HG02678 (cell line): ENCODE results near the gene TMOD2.
A peak's percentile ranks its signal among the peaks of the same experiment; 100 is the strongest.

Source experiments
- ATAC-seq: cut with Tn5 transposase; IDR thresholded peaks from one replicate; pipeline ENCODE4 v1.9.1; 2021; ENCODE audit warnings: mild to moderate bottlenecking, moderate library complexity; ENCODE audit not compliant: unreplicated experiment

The TMOD2 gene

DNA sequence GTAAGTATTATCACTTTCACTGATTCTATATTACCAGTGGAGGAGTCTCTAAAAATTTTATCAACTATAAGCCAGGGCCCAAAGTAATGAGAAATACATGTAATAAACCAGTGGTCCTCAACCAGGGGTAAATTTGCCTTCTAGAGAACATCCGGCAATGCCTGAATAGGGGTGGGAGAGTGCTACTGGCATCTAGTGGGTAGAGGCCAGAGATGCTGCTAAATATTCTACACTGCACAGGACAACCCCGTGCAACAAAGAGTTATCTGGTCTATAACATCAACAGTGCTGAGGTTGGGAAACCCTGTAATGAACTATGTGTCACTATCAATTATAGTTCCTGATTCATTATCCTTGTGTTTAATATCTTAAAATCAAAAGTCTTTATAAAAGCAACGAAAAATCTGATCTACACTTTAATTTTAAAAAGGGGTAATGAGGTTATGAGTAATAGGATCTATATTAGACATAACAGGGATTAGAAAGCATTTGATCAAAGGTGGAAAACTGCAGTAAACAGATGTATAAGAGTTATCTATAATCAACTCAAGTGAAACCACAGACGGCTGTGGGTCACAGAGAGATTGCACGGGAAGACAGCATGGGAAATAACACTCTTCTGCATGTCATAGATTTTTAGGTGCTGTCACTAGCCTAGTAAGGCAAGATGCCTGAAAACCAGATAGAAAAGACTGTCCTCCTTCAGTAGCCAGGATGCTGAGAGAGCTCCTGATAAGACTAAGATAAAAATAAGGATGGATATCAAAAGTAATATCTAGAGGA lies 16.0 kb upstream of the TMOD2 start:
- peak; percentile 17 for ATAC-seq

DNA sequence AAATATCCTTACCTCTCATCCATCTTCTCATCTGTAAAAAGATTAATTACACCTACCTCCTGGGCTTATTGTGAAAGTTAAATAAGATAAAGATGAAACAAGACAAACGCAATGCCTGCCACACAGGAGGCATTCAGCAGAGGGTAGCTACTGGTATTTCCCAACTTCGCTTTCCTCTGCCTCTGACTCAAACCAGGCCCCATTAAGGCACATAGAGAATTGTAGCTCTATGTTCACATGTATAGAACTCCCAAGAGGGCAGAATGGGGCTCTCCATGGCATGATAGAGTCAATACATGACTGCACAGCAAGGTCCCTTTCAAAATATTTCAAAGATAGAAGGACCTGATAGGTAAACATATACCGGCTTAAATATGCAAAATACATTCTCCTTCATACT lies 15.3 kb upstream of the TMOD2 start:
- peak; percentile 24 for ATAC-seq

DNA sequence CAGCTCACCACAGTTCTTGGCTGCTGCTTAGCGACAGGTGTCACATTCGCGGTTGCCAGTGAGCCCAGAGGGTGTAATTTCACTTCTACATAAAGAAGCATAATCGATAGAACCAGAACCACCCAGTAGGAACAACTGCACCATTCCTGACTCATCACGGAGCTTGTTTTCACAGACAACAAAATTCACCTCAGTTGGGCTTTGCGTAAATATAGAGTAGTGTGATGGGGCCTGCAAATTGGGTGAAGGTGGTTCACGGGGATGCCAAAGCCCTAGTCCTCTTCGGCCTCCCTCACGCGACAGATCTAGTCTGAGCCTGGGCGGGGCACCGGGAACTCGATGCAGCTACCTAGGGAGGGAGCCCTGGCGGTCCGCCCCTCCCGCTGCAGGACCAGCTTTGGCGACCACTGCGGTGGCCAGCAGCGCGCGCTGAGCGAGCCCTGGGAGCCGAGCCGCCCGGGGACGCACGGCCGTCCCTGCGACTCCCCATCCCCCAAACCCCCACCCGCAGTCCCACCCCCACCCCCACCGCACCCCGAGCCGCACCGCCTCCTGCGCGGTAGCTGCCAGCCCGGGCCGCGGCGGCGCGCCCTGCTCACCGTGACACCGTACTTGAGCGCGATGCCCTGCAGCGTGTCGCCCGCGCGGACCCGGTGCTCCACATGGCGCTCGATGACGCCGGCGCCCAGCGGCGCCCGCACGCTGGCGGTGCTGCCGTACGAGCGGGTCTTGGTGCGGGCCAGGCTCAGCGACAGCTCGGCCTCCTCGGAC lies 14.5 kb upstream of the TMOD2 start:
- peak; percentile 31 for ATAC-seq

DNA sequence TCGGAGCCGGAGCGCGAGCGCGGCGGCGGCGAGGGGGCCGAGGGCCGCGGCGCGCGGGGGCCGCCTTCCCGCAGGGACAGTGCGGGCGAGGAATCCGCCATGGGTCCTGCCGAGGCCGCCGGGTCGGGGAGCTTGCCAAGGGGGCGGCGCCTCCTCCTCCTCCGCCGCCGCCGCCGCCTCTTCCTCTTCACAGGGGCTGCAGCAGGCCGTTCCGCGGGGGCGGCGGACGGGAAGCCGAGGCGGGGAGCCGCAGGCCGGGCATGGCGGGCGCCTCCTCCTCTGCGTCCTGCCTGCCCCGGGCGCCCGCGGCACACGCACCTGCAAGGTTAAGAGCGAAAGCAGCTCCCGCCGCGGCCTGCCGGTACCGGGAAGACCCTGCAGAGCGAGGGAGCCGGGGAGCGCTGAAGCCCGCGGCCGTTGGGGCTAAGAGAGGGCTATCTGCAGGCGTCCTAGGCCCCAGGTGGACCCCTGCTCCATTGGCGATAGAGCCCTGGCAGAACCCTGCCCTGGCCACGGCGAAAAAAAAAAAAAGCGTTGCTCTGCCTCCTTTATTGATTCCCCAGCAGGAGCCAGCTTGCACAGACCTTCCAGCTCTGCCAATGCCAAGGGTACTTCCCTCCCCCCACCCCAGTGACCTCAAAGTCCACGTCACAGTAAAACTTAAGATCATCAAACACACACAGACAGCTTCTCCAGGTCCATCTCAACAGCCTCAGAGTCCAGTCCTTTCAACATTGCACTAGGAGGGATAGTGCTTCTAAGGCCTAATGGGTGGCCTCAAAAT lies 13.7 kb upstream of the TMOD2 start, which contains the start of gene LYSMD2:
TSS of gene LYSMD2 (minus strand) at position 134 of the 784 bp plus-strand sequence. CDS start at position 101, 33 bp downstream.
- peak; percentile 49 for ATAC-seq

DNA sequence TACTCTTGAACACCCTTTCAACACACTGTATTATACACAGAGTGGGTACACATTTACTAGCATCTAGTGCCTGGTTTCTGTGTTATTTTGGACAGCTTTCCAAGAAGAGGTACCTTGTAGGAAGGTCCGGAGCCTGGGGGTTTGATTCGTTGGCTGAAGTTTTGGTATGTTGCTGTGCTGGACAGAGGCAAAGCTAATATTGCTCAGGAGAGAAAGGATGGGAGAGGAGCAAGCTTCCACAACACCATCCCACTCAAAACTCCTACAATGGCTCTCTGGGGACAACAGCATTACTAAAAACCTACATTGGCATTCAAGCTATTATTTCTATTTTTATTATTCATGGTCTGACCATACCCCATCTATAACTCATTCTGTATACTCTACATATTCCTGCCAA lies 12.8 kb upstream of the TMOD2 start:
- no peak for ATAC-seq

DNA sequence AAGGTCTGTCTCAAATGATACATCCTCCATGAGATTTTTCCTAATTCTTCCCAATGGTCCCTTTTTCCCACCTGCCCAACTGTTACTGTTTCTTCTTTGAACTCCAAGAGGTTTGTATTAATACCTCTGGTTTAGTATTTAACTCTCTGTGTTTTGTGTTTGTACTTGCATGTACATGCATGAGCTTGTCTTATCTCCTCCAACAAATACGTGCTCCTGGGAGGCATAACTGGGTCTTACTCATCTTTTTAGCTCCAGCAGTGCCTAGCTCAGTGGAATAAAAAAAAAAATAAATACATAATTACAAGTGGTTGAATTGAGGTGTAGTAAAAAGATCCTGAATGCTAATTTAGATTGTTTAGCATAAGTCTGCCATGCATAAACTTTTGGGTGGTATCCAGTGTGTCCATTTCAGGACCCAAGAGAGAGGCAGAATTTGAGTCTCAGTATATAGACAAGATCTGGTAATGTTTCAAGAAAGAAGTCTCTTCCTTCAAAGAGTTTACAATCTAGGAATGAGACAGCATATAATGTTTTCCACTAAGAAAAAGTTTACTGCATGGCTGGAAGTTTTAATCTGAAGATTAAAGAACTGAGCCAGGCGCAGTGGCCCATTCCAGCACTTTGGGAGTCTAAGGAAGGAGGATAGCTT lies 12.2 kb upstream of the TMOD2 start:
- ATAC-seq: no peak

DNA sequence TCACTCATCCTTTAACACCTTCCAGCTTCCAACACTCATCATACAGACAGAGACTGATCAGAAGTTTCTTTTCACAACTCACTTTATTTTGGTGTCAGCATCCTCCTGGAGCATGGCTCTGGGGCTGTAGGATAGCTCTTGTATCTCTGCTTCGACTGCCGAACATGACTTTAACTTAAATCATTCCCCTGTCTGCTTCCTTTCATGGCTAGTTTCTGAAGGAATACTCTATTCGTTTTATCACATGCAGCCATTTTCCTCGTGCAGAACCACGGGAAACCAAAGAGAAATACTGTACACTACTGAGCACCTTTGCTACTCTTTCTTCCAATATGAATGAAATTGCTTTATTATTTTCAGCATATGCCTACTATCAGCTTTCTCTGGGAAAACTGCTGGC lies 2.1 kb upstream of the TMOD2 start:
- no peak for ATAC-seq

DNA sequence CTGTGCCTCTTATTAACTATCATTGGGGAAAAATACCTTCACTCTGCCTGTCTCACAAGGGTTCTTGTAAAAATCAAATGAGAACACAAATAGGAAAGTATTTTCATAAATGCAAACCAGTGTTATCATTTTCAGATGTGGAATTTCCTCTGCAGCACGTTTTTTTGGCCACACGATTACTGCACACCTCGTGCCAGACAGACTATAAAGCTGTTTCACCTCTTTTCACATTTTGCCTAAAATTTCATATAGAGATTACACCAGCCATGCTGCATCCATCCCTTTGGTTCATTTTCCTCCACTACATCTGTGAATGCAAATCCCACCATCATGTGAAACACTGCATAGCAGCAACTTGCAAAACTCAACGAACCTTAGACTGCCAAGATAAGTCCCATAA lies 1.2 kb upstream of the TMOD2 start:
- ATAC-seq: no peak

DNA sequence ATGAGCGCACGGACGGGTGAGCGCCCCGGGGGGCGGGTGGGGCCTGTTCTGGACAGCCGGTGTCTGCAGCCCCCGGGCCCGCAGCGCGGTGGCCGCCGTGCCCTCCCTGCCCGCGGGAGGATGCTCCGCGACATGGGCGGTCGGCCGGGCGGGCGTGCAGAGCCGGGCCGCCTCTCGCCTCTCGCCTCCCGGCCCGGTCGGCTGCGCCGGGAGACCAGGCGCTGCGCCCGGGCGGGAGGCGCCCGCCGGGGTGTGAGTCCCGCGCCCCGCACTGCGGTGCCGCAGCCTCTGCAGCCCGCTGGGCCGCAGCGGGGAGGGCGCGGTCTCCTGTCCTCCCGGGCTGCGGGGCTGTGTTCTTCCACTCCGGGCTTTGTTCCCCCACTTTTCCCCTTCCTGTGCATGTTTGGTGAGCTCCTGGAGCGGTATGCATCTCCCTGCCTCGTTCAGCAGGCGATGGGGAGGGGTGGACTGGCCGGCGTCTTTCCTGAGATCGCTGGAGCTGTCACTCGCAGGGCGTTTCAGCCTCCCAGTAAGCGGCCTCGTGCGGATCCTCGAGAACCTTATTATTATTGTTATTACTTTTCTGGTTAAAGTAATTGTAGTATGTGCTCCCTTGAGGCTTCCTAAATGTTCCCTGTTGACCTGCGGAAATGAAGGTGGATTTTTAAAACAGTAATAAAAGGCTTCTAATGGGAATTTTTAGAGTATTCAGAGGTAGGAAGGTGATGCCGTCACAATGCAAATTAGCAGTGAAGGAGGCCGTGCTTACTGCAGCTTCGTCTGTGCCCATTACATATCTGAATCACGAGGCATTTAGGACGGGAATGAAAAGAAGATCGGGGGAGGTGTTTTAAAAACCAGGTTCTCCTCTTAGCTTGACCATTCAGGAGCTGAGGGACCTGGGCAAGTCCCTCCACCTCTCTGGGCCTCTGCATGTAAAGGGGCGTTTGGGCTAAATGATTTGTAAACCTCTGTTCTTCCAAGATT lies 593 bp downstream of the TMOD2 start:
- ATAC-seq: peak; percentile 39

DNA sequence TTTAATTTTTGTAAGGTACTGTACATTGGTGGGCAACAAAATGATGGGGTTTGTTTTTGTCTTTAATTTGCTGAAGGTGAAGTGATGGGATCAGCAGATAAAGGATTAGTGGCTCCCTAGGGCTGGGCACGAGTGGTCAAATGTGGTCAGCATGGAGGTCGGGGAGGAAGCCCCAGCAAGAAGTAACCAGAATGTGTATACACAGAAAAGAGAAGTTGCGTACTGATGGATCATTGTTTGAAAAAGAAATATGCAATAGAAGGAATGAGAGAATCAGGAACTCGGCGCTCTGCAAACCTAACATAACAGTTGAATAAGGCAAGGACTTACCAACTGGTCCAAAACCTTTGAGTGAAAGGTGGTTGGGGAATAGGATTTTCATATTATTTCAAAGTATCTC lies 1.5 kb downstream of the TMOD2 start:
- ATAC-seq: no peak

DNA sequence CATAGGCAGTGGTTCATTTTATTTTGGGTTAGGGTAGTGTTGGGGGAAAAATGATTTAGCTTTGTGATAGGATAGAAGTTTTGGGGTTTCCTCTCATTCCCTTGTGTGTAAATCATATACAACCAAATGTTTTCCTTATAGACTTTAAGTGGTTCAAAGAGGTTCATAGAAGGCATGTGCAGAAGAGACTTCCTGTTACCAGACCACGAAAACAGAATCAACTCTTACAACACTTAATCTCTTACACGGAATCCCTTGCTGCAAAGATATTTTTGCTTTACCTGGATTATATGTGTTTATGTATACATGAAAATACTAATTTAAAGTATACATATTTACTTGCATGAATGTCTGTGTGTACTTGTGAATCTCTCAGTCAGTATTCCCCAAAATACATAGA lies 2.9 kb downstream of the TMOD2 start:
- no peak for ATAC-seq

DNA sequence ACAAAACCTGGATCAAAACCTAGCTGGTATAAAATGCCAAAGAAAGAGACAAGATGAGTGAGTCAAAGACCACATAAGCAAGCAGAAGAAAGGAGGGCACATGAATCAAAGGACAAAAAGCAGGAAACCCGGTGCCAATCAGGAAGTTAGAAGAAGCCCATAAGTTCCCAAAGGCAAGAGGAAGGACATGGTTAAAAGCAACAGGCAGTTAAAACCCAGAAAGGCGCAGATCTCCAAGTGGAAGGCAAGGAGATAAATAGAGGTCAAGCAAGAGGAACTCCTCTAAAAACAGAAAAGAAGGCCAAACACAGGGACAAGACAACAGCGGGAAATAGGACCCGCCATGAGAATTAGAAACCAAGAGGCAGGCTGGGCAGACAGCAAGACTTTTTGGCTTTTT lies 4.4 kb downstream of the TMOD2 start:
- no peak for ATAC-seq

DNA sequence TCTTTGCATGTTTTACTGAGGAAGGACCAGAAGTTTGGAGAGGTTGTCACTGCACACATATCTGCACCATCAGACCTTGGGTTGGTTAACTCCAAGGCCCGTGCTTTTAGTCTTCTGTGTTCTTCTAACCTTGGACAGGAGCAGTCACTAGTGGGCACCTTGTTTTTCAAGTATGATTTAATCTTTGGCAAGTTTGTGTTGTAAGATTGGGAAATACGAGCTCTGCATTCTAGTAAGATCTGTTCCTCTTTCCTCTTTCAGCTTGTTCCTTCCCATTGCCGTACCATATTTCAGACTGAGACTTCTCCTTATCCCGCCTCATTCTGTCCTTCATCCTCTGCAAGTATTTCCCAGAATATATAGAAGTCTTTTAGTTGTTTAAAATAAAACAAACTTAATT lies 5.1 kb downstream of the TMOD2 start:
- ATAC-seq: no peak

DNA sequence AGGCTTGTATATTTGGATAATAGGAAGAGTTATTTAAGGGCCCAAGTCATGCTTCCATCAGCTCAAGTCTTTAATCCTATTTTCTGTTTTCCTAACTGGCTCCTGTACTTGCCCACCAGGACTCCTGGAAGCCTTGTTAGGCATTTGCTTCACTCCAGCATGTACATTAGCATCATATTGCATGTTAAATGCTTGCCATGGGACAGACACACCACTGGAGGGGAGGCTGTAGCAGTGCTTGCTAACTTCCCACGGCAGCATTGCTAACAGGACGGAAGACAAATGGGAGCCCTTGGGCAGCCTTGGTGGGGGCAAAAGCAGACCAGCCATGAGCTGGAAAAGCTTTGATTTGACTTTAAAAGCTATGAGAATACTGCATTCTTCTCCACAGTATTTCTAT lies 6.1 kb downstream of the TMOD2 start:
- no peak for ATAC-seq

DNA sequence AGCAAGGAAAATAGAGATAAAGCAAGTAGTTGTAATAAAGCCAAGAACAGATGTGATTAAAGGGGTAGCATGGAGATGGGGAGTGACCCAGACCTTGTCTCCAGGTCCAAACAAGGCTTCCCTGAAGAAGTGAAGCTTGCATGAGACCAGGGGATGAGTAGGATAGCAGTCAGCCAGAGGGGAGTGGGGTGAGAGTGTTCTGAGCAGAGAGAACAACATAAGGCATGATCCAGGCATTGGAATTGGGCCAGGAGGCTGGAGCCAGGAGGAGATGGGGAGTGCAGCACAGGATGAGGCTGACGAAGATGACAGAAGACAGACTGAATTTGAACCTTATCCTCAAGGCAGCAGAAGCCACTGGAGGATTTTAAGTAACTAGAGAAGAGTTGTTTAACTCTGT lies 7.2 kb downstream of the TMOD2 start:
- ATAC-seq: no peak

DNA sequence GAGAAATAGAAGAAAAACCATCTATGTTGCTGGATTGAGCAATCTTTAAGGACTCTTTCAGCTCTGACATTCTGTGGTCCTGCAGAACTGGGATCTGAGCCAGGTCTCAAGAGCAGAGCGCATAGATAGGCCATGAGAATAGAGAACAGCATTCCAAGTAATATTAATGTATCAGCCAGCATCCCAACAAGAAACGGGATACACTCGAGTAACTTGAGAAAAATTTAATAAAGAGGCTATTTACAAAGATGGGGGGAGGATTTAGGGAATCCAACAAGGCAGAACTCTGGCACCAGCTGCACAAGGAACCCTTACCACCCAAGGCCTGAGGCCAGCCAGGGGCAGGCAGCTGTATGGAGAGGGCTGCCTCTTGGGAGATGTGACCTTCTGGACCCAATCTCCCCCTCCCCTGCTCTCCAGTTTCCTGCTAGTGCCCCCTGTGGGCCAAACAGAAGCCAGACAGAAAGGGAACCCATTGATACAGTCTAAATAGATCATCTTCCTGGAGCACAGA lies 8.2 kb downstream of the TMOD2 start:
- no peak for ATAC-seq

DNA sequence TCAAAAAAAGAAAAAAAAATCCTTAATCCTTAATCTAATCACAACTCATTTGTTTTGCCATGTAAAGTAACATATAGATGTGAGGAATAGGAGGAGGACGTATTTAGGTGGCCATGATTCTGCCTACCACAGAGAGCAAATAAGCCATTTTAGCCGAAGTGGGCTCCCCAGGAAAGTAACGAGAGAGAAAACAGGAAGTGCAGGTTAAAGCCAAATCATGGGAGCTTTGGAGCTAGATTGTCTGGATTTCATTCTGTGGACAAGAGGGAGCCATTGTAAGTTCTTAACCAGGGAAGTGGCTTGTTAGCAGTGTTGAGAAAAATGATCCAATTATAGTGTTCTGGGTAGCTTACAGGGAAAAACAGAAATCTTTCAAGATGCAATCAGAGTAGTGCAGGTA lies 9.4 kb downstream of the TMOD2 start:
- no peak for ATAC-seq

DNA sequence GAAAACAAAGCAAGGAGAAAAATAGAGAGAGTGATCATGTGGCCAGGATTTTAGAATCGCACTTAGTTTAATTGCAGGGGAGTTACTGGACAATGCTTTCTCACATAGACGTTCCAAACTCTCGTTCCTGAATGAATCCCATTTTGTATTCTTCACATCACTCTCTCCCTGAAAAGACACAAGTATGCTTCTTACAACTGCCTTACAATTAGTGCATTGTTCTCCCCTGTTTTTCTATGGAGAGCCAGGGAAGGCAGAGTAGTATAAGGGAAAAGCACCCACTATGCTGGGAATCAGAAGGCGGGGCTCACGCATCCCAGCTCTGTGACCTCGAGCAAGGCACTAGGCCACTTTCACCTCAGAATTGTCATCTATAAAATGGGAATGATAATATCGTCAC lies 14.4 kb downstream of the TMOD2 start:
- ATAC-seq: no peak

DNA sequence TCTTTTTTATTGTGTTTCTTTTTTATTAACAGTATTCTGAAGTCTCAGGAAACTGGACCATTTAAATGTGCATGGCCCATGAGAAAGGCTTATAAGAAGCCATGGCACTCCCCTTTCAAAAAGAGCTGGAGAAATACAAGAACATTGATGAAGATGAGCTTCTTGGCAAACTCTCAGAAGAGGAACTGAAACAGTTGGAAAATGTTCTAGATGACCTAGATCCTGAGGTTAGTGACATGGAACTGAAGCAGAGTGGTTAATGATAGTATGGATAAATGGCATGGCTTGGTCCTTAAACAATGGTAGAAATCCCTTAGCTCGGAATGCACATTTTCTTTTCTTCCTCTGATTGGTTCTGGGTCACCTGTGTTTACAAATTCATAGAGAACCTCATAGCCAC lies 14.9 kb downstream of the TMOD2 start:
- no peak for ATAC-seq

DNA sequence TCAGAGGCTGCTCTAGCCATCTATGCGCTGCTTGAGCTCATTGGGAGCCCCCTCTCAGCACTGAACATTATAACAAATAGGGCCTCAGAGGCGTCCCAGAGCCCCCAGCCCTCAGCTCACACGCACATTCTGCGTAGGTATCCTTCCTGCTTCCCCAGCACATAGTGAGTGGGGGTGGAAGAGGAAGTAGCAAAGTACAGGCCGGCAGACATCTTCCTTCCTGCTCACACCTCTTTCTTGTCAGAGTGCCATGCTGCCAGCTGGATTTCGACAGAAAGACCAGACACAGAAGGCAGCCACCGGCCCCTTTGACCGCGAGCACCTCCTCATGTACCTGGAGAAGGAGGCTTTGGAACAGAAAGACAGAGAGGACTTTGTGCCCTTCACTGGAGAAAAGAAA lies 16.6 kb downstream of the TMOD2 start:
- ATAC-seq: no peak
